PC-9 (cell line): ENCODE results near the gene HEMK1. TPM values are rescaled to one million over a fixed set of nuclear protein-coding genes. Genes with fewer than 3 reads are reported as not detected.

ENCODE experiments used
- BruUV-seq: library from RNA; stranded (reverse); fragments of 400-500 nt; replicated peaks from 2 replicates; lab custom pipeline; 2021; lab: Mats Ljungman, UMichigan
- CTCF ChIA-PET: fragments of 300-600 bp; sonication (Branson Sonifier 250); formaldehyde crosslinking; loops from one replicate; lab custom pipeline; 2022; ENCODE audit warnings: antibody characterized with exemption; lab: Charles Lee
- POLR2A ChIA-PET: fragments of 300-600 bp; sonication (Branson Sonifier 250); formaldehyde crosslinking; loops from one replicate; lab custom pipeline; 2022; ENCODE audit warnings: antibody characterized with exemption; ENCODE audit not compliant: unreplicated experiment; lab: Charles Lee
- DNase-seq, 2 experiments: peaks; one replicate each; pipeline versions ENCODE4 v3.0.0 to v3.0.0-alpha.2; 2015 to 2022; ENCODE audit warnings: mixed read lengths in 1 of 2
- H2AFZ ChIP-seq: fragments of 200-600 bp; sonication (generic); 2 replicates; pipeline ENCODE4 v1.8.1; 2017; ENCODE audit warnings: antibody characterized with exemption
- H3F3A ChIP-seq: fragments of 200-600 bp; sonication (generic); 2 replicates; pipeline ENCODE4 v1.8.1; 2017; ENCODE audit warnings: antibody characterized with exemption, mild to moderate bottlenecking, low read depth; ENCODE audit not compliant: insufficient read depth
- H3K27ac ChIP-seq: fragments of 200-600 bp; sonication (generic); 2 replicates; pipeline ENCODE4 v1.6.1; 2016; ENCODE audit warnings: mixed run types
- H3K27me3 ChIP-seq: fragments of 200-600 bp; sonication (generic); 2 replicates; pipeline ENCODE4 v1.6.1; 2016; ENCODE audit warnings: low read depth, mixed run types; ENCODE audit not compliant: insufficient read depth
- H3K36me3 ChIP-seq: fragments of 200-600 bp; sonication (generic); 2 replicates; pipeline ENCODE4 v1.6.1; 2016; ENCODE audit warnings: low read depth, mixed run types
- H3K4me1 ChIP-seq: fragments of 200-600 bp; sonication (generic); replicated peaks from 2 replicates; pipeline ENCODE4 v1.6.1; 2016; ENCODE audit warnings: mixed run types; ENCODE audit not compliant: insufficient read depth
- H3K4me2 ChIP-seq: fragments of 200-600 bp; sonication (generic); 2 replicates; pipeline ENCODE4 v1.6.1; 2017; ENCODE audit warnings: mixed run types
- H3K4me3 ChIP-seq: fragments of 200-600 bp; sonication (generic); 2 replicates; pipeline ENCODE4 v1.6.1; 2016; ENCODE audit warnings: mixed run types
- H3K79me2 ChIP-seq: fragments of 200-600 bp; sonication (generic); 2 replicates; pipeline ENCODE4 v1.6.1; 2017; ENCODE audit warnings: low read depth, mixed run types
- H3K9me2 ChIP-seq: fragments of 200-600 bp; sonication (generic); 2 replicates; pipeline ENCODE4 v1.8.1; 2017; ENCODE audit warnings: mild to moderate bottlenecking; ENCODE audit not compliant: insufficient read depth
- H3K9me3 ChIP-seq: fragments of 200-600 bp; sonication (generic); 2 replicates; pipeline ENCODE4 v1.8.1; 2016; ENCODE audit warnings: low read depth; ENCODE audit not compliant: insufficient read depth
- H4K20me1 ChIP-seq: fragments of 200-600 bp; sonication (generic); 2 replicates; pipeline ENCODE4 v1.8.1; 2017; ENCODE audit not compliant: insufficient read depth
- EZH2 ChIP-seq: fragments of 200-600 bp; sonication (generic); IDR thresholded peaks from 2 replicates; pipeline ENCODE4 v1.8.0; 2017; ENCODE audit warnings: antibody characterized with exemption, low read depth
- intact Hi-C: fragments of 100-400 bp; cut with micrococcal nuclease; formaldehyde crosslinking; loops from one replicate; pipeline ENCODE4 v1.10.0; 2022; ENCODE audit not compliant: unreplicated experiment
- total RNA-seq: library from RNA; stranded (reverse); gene quantifications from 2 replicates; pipeline ENCODE4 v1.2.3, GENCODE V29; 2021
- TF ChIP-seq, protein P1 (sequence below): fragments of 200-600 bp; sonication (generic); conservative IDR thresholded peaks from 2 replicates; pipeline ENCODE4 v1.6.1; 2017; ENCODE audit warnings: mixed run types, antibody characterized with exemption, mild to moderate bottlenecking, moderate library complexity

Gene HEMK1
- total RNA-seq, 1 experiment from 2014 or later: 20.6 TPM

DNA sequence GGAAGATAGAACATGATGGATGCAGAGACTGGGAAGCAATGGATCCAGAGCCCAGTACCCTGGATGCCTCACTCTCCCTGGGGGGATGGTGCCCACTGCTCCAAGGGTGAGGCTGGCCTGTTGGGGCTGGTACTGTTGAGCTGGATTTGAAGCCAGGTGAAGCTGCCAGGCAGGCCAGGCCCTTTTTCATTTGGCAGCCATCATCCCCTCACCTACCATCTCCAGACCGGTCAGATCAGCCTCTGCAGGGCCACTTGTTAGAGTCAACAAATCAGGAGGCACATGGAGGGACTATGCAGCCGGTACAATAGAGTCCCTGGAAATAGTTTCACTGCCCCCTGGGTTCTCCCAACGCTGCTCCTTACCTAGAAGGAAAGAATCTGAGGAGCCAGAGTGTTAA, 53.6 kb downstream of the HEMK1 start:
- Histone ChIP-seq H3K36me3 (peaks cover 6% of the 10 kb centered on the region; the same call in 1 of the 2 replicates), H3K79me2 (peaks cover 74% of the 10 kb centered on the region), H3K9me2 (no peaks in the 10 kb centered on the region), H3K27me3 (no peaks in the 10 kb centered on the region), H3K4me2 (no peak overlapping the region), H3K4me3 (no peak overlapping the region), H3F3A (peaks cover 24% of the 10 kb centered on the region), H4K20me1 (no peaks in the 10 kb centered on the region), H3K4me1 (peaks cover 76% of the 10 kb centered on the region), H2AFZ (no peak overlapping the region), H3K9me3 (no peaks in the 10 kb centered on the region), H3K27ac (no peak overlapping the region)
- ChIA-PET CTCF (interaction anchor here (0.6 kb wide), 1 partner anchor 313 kb away, joined by 3 read pairs; no protein-coding TSS in a partner anchor), POLR2A (interaction anchor here (1.1 kb wide), 1 partner anchor 374 kb away, joined by 4 read pairs; no protein-coding TSS in a partner anchor)
- DNase-seq: no peak
- BruUV-seq: no TSS peak
- intact Hi-C loops: no loop called here
- TF ChIP-seq, protein P1, sequence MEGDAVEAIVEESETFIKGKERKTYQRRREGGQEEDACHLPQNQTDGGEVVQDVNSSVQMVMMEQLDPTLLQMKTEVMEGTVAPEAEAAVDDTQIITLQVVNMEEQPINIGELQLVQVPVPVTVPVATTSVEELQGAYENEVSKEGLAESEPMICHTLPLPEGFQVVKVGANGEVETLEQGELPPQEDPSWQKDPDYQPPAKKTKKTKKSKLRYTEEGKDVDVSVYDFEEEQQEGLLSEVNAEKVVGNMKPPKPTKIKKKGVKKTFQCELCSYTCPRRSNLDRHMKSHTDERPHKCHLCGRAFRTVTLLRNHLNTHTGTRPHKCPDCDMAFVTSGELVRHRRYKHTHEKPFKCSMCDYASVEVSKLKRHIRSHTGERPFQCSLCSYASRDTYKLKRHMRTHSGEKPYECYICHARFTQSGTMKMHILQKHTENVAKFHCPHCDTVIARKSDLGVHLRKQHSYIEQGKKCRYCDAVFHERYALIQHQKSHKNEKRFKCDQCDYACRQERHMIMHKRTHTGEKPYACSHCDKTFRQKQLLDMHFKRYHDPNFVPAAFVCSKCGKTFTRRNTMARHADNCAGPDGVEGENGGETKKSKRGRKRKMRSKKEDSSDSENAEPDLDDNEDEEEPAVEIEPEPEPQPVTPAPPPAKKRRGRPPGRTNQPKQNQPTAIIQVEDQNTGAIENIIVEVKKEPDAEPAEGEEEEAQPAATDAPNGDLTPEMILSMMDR: no peak
- TF ChIP-seq EZH2: no peak

DNA sequence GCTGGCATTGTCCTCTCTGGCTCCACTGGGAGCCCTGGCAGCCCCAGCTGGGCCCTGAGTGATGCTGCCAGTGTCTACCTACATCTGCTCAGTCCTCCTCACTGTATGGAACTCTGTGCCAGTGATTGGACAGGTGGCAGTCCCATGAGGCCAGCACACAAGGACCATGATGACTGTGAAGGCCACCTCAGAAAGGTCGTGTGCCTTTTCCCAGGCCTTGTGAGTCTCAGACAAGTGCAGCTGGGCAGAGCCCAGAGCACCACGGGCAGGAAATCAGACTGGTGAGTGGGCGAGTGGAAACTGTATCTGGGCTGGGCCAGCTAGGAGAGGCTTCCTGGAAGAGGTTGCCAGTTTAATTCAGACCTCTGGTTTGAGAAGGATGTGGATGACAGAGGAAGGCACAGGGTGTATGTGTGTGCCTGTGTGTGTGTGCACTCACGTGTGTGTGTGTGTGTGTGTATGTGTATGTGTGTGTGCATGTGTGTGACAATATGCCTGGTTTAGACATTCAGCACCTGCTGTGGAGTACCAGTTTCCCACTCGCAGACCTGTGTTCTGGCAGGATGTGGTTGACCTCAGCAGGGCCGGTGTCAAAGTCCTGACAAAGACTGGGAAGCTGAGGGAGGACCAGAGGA, 54.6 kb downstream of the HEMK1 start:
- TSS peak; percentile 51 for BruUV-seq
- CTCF ChIA-PET: interaction anchor here (1.0 to 1.5 kb wide), 2 partner anchors 10 to 28 kb away, joined by 3 to 7 read pairs; no protein-coding TSS in a partner anchor

DNA sequence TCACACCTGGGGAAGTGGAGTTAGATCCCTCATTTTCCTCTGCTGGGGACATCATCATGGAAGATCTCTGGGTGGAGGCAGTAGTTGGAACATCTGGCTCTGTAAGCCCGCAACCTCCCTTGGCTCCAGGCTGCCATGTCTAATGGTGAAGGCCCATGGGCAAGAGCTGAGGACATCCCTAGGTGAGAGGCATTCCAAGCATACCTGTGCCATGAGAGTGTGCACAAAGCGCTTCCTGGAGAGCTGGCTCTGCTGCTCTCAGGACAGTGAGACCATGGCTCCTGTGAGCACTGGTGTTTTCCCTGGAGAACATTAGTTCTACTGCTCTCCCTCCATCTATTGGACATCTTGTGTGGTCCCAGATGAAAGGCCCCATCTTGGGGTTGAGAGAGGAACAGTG, 55.3 kb downstream of the HEMK1 start:
- Histone ChIP-seq H3K4me3 (no peak overlapping the region), H3K36me3 (0 out of 2 replicates have a peak, but pooled peaks cover 3% of the 10 kb centered on the region), H3K9me3 (no peaks in the 10 kb centered on the region), H3K9me2 (no peaks in the 10 kb centered on the region), H3F3A (peaks cover 24% of the 10 kb centered on the region), H3K27me3 (no peaks in the 10 kb centered on the region), H2AFZ (no peak overlapping the region), H4K20me1 (no peaks in the 10 kb centered on the region), H3K27ac (peak overlapping the region; percentile 68), H3K79me2 (peaks cover 74% of the 10 kb centered on the region), H3K4me2 (peak overlapping the region; percentile 65), H3K4me1 (peaks cover 71% of the 10 kb centered on the region)
- TF ChIP-seq, protein P1: no peak
- TF ChIP-seq EZH2: no peak
- ChIA-PET CTCF (interaction anchor here (1.0 to 1.5 kb wide), 2 partner anchors 11 to 28 kb away, joined by 3 to 7 read pairs; no protein-coding TSS in a partner anchor), POLR2A (interaction anchor here (0.6 kb wide), 1 partner anchor 1605 kb away, joined by 3 read pairs; no protein-coding TSS in a partner anchor)
- intact Hi-C loops: loop anchor here (2.0 kb wide), 1 partner anchor 38 kb away; no protein-coding TSS in a partner anchor
- peak; percentile 76 to 93 for DNase-seq
- BruUV-seq: no TSS peak

More for the DNA sequence above, 54.6 kb downstream of the HEMK1 start:
- H3K4me1 ChIP-seq: peaks cover 77% of the 10 kb centered on the region
- H3K27me3 ChIP-seq: no peaks in the 10 kb centered on the region
- intact Hi-C loops: loop anchor here (2.0 kb wide), 1 partner anchor 39 kb away; no protein-coding TSS in a partner anchor
- H3K9me2 ChIP-seq: no peaks in the 10 kb centered on the region
- H3F3A ChIP-seq: peaks cover 24% of the 10 kb centered on the region
- peaks cover 74% of the 10 kb centered on the region for H3K79me2 ChIP-seq
- no peak for DNase-seq
- no peak for TF ChIP-seq EZH2
- H3K4me2 ChIP-seq: peak overlapping the region; percentile 65
- no peak overlapping the region for H3K4me3 ChIP-seq
- POLR2A ChIA-PET: interaction anchor here (0.6 kb wide), 1 partner anchor 1606 kb away, joined by 3 read pairs; no protein-coding TSS in a partner anchor
- H4K20me1 ChIP-seq: no peaks in the 10 kb centered on the region
- H3K27ac ChIP-seq: peak overlapping the region; percentile 68
- no peak overlapping the region for H2AFZ ChIP-seq
- no peaks in the 10 kb centered on the region for H3K9me3 ChIP-seq
- H3K36me3 ChIP-seq: peaks cover 6% of the 10 kb centered on the region; the same call in 1 of the 2 replicates
